Spleen (tissue), 11 donors: ENCODE data around the gene GKN1. TPM values are rescaled to one million over a fixed set of nuclear protein-coding genes. Genes with fewer than 3 reads are reported as not detected.
A peak's percentile ranks its signal among the peaks of the same experiment; 100 is the strongest.

Experiments used
- DNase-seq: peaks from one replicate; pipeline ENCODE4 v3.0.0-alpha.2; 2020
- H3K27ac ChIP-seq, 8 donors: fragments of 200-600 bp; sonication (generic) in 7 of 8; 1 replicate in 4 of 8; 2 replicates in 4 of 8; pipeline versions ENCODE4 v1.5.0 to v1.8.0; 2016 to 2021; ENCODE audit warnings: inconsistent platforms in 4 of 8, mild to moderate bottlenecking in 4 of 8, moderate library complexity in 1 of 8
- H3K27me3 ChIP-seq, 7 donors: fragments of 200-600 bp; sonication (generic) in 6 of 7; replicated peaks in 1 of 7; 1 replicate in 4 of 7; 2 replicates in 3 of 7; pipeline versions ENCODE4 v1.5.0 to v1.8.0; 2016 to 2021; ENCODE audit warnings: inconsistent platforms in 3 of 7, mild to moderate bottlenecking in 1 of 7
- H3K36me3 ChIP-seq, 6 donors: fragments of 200-600 bp; sonication (generic) in 5 of 6; 1 replicate in 4 of 6; 2 replicates in 2 of 6; pipeline versions ENCODE4 v1.5.0 to v1.8.0; 2016 to 2021; ENCODE audit warnings: inconsistent platforms in 2 of 6
- H3K4me1 ChIP-seq, 6 donors: fragments of 200-600 bp; sonication (generic) in 5 of 6; 1 replicate in 3 of 6; 2 replicates in 3 of 6; pipeline versions ENCODE4 v1.5.0 to v1.8.0; 2016 to 2021; ENCODE audit warnings: inconsistent platforms in 3 of 6
- H3K4me3 ChIP-seq, 8 donors: fragments of 200-600 bp; sonication (generic) in 7 of 8; 1 replicate in 4 of 8; 2 replicates in 4 of 8; pipeline versions ENCODE4 v1.5.0 to v1.8.0; 2016 to 2021; ENCODE audit warnings: inconsistent platforms in 4 of 8, mild to moderate bottlenecking in 4 of 8, moderate library complexity in 2 of 8
- H3K9me3 ChIP-seq, 8 donors: fragments of 200-600 bp; sonication (generic) in 7 of 8; 1 replicate in 4 of 8; 2 replicates in 4 of 8; pipeline versions ENCODE4 v1.5.0 to v1.8.0; 2016 to 2021; ENCODE audit warnings: inconsistent platforms in 4 of 8
- POLR2A ChIP-seq, 3 donors: fragments of 450-650 bp; IDR thresholded peaks; one replicate each; pipeline ENCODE4 v1.5.1; 2017; ENCODE audit warnings: antibody characterized with exemption in 3 of 3, mild to moderate bottlenecking in 1 of 3
- POLR2AphosphoS5 ChIP-seq, 3 donors: sonication (generic); formaldehyde crosslinking; IDR thresholded peaks; one replicate each; pipeline ENCODE4 v1.5.1; 2017; ENCODE audit warnings: antibody characterized with exemption in 3 of 3
- WGBS, 5 donors: extraction: QIAGEN DNeasy Blood & Tissue Kit in 3 of 5; methylation state at CpG; one replicate each; pipeline versions ENCODE4 v1.1.5 to v1.1.7; 2013 to 2018; 5-methylcytosine and 5-hydroxymethylcytosine counted together
- intact Hi-C: fragments of 100-400 bp; cut with DNase I; formaldehyde crosslinking; loops from one replicate; pipeline ENCODE4 v1.15.0; 2023; ENCODE audit warnings: low total_unique reads
- polyA plus RNA-seq, 3 donors: library from polyadenylated mRNA; stranded (reverse); fragments of 200-250 nt; gene quantifications; one replicate each; pipeline ENCODE4 v1.2.1, GENCODE V29; 2013
- total RNA-seq, 7 donors: library from RNA; depleted of rRNA in 3 of 7; stranded (reverse); fragments of >200 nt in 3 of 7; fragmentation: NEBNext Ultra II Directional in 4 of 7; extraction: Animal tissue kit (Norgen Biotek cat#: 25700) in 4 of 7; gene quantifications; one replicate each; pipeline versions ENCODE4 v1.1.0 to v1.2.1, GENCODE V29; 2016 to 2021
- TF ChIP-seq, protein P1 (sequence below), 11 experiments: fragments of 200-600 bp in 7 of 11; fragments of 450-650 bp in 4 of 11; sonication (generic) in 4 of 11; IDR thresholded peaks in 8 of 11; conservative IDR thresholded peaks in 3 of 11; 1 replicate in 7 of 11; 2 replicates in 4 of 11; pipeline versions ENCODE4 v1.4.0 to v1.8.0; 2016 to 2021; ENCODE audit warnings: antibody characterized with exemption in 11 of 11, inconsistent platforms in 4 of 11, mild to moderate bottlenecking in 1 of 11
- donor health status: healthy with polysubstance abuse.
- donor health status: DM: no; HTN: no; CAD: no; lungs with moderate emphysema.
- donor health status: DM: no; HTN: no; CAD: no.
- donor health status: Bipolar disorder and iron deficiency.
- donor health status: healthy.
- donor health status: DM: no; HTN: no; CAD: no.
- donor health status: DM: yes; HTN: yes; CAD: no.

The GKN1 gene
- total and polyA plus RNA-seq, 10 donors: 0.28 TPM; not detected in 9

DNA sequence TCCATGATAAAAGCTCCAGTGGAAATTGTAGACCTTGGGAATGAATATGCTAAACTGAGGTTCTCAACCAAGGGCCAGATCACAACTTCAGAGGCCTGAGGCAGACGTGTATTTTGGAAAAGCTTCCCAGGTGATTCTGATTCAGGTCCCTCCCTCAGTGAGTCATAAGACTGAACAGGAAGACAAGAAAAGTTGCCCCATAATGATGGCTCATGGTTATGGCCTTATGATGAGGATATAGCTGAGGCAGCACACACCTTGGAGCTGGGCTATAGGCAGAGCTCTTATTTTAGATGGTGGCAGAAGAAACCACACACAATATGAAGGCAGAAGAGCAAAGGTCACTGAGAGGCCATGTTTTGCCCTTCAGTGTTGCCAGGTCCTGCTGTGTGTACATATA, 48.1 kb downstream of the GKN1 start:
- no peaks in the 10 kb centered on the region for H3K36me3 ChIP-seq
- H3K27ac ChIP-seq: no peak overlapping the region
- no peak for DNase-seq
- no peak for TF ChIP-seq POLR2A (IDR thresholded peaks at IDR 0.05)
- TF ChIP-seq, protein P1, sequence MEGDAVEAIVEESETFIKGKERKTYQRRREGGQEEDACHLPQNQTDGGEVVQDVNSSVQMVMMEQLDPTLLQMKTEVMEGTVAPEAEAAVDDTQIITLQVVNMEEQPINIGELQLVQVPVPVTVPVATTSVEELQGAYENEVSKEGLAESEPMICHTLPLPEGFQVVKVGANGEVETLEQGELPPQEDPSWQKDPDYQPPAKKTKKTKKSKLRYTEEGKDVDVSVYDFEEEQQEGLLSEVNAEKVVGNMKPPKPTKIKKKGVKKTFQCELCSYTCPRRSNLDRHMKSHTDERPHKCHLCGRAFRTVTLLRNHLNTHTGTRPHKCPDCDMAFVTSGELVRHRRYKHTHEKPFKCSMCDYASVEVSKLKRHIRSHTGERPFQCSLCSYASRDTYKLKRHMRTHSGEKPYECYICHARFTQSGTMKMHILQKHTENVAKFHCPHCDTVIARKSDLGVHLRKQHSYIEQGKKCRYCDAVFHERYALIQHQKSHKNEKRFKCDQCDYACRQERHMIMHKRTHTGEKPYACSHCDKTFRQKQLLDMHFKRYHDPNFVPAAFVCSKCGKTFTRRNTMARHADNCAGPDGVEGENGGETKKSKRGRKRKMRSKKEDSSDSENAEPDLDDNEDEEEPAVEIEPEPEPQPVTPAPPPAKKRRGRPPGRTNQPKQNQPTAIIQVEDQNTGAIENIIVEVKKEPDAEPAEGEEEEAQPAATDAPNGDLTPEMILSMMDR (IDR thresholded peaks at IDR 0.05 in 8 of 11, conservative IDR thresholded peaks at IDR 0.05 in 3 of 11): no peak
- no peak for TF ChIP-seq POLR2AphosphoS5 (IDR thresholded peaks at IDR 0.05)
- H3K27me3 ChIP-seq: peaks cover 0 to 44% (median 6%) of the 10 kb centered on the region in 7 donors
- no peak overlapping the region for H3K4me3 ChIP-seq
- peaks cover 0 to 9% (median 0%) of the 10 kb centered on the region in 6 donors for H3K4me1 ChIP-seq
- H3K9me3 ChIP-seq: peaks cover 0 to under 1% (median 0%) of the 10 kb centered on the region in 8 donors
- WGBS, 5 donors: 63 to 88% (median 79%) methylated on average over 1 of the region's 1 CpG
- intact Hi-C loops: no loop called here

DNA sequence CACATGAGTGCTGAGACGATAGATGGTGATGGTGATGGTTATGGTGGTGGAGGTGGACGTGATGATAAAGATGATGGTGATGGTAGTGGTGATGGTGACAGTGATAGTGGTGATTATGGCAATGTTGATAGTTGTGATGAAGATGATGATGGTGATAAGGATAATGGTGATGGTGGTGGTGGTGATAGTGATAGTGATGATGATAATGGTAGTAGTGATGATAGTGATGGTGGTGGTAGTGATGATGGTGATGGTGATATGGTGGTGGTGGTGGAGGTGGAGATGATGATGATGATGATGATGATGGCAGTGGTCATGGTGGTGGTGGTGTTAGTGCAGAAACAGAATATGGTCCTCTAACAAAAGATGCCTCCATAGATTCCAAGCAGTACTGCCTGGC, 48.8 kb downstream of the GKN1 start:
- intact Hi-C loops: no loop called here
- no peak for DNase-seq

DNA sequence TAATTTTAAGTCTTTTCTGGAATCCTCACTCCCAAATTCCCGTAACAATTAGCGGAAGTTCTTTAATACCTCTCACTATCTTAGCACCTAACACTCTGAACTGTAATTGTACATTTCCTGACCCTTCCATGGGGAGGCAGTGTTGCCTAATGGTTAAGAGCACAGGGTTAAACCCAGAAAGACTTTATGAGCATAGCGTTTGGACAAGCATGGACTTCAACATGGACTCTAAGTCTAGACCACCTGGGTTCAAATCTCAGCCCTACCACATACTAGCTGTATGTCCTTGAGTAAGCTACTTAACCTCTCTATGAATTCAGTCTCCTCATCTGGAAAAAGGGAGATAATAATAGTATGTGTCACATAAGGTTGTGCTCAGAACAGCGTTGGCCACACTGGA, 51.6 kb downstream of the GKN1 start:
- intact Hi-C loops: loop anchor here (5.0 kb wide), 1 partner anchor 281 kb away; no protein-coding TSS in a partner anchor
- Histone ChIP-seq H3K36me3 (no peaks in the 10 kb centered on the region), H3K4me3 (no peak overlapping the region), H3K4me1 (peaks cover 0 to 9% (median 0%) of the 10 kb centered on the region in 6 donors), H3K27ac (no peak overlapping the region), H3K27me3 (peaks cover 0 to 34% (median 0%) of the 10 kb centered on the region in 7 donors), H3K9me3 (peaks cover 0 to 6% (median 0%) of the 10 kb centered on the region in 8 donors)
- TF ChIP-seq, protein P1 (IDR thresholded peaks at IDR 0.05 in 8 of 11, conservative IDR thresholded peaks at IDR 0.05 in 3 of 11): peak in 10 of 11 experiments; percentile 28 to 73 (median 56)
- TF ChIP-seq POLR2AphosphoS5 (IDR thresholded peaks at IDR 0.05): no peak
- DNase-seq: no peak
- 33 to 51% (median 44%) methylated on average over 4 of the region's 4 CpGs for WGBS, 5 donors

More for the DNA sequence above, 48.8 kb downstream of the GKN1 start:
- no peak overlapping the region for H3K27ac ChIP-seq
- WGBS, 5 donors: 86 to 91% (median 89%) methylated on average over 2 of the region's 2 CpGs
- peaks cover 0 to 37% (median under 1%) of the 10 kb centered on the region in 7 donors for H3K27me3 ChIP-seq
- H3K4me3 ChIP-seq: no peak overlapping the region
- no peak for TF ChIP-seq POLR2A (IDR thresholded peaks at IDR 0.05)
- TF ChIP-seq, protein P1 (IDR thresholded peaks at IDR 0.05 in 8 of 11, conservative IDR thresholded peaks at IDR 0.05 in 3 of 11): no peak
- peaks cover 0 to 9% (median 0%) of the 10 kb centered on the region in 6 donors for H3K4me1 ChIP-seq
- peaks cover 0 to 6% (median 0%) of the 10 kb centered on the region in 8 donors for H3K9me3 ChIP-seq
- H3K36me3 ChIP-seq: no peaks in the 10 kb centered on the region

DNA sequence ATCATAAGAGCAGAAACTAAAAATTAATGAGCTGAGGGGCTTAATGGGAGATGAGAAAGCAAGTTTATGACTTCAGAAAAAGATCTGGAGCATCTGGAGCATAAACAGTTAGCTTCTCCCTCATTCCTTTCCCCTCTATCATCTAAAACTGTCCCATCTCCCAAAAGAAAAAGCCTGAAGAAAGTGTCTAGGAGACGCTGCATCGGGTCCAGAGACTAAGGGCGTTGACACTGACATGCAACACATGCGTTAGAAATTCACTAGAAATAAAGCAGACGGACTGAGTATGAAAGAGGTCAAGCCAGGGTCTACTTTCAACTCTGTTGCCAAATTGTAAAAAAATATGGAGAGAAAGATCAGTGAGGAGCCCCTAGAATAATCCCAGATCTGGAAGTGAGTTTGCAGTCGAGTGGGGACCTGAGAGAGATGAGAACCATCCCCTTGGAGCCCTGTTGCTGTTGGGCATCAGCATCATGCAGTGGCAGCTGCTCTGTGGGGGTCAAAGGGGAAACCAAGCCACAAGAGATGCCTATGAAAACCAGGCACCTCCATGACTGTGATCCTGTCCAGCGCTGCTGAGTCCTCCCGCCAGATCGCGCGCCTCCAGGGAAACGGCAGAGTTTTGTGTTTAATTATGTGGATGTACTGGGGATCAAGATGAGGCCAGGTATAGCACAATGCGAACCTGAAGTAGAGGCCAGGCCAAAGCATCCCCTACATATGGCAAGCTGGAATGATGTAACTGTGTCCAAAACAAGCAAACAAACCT, 52.4 kb downstream of the GKN1 start:
- 78 to 92% (median 88%) methylated on average over 13 of the region's 13 CpGs for WGBS, 5 donors
- DNase-seq: no peak
- Histone ChIP-seq H3K9me3 (peaks cover 0 to 6% (median 0%) of the 10 kb centered on the region in 8 donors), H3K27ac (no peak overlapping the region), H3K4me3 (no peak overlapping the region), H3K4me1 (peaks cover 0 to 9% (median 0%) of the 10 kb centered on the region in 6 donors), H3K27me3 (peaks cover 0 to 27% (median 0%) of the 10 kb centered on the region in 7 donors), H3K36me3 (no peaks in the 10 kb centered on the region)
- TF ChIP-seq, protein P1 (IDR thresholded peaks at IDR 0.05 in 8 of 11, conservative IDR thresholded peaks at IDR 0.05 in 3 of 11): no peak
- TF ChIP-seq POLR2AphosphoS5 (IDR thresholded peaks at IDR 0.05): no peak
- no peak for TF ChIP-seq POLR2A (IDR thresholded peaks at IDR 0.05)
- intact Hi-C loops: loop anchor here (5.0 kb wide), 1 partner anchor 280 kb away; no protein-coding TSS in a partner anchor
